ENCODE measurements around the gene CD2BP2. TPM values are rescaled to one million over a fixed set of nuclear protein-coding genes. Genes with fewer than 3 reads are reported as not detected.
"Not testable (repeated sequence)": the region's sequence is repeated elsewhere in the genome, so short reads cannot be mapped to it uniquely, and the experiment has no call there.

The CD2BP2 gene
- polyA plus RNA-seq, 4 donors: 30.0 to 43.5 (median 39.9) TPM

DNA sequence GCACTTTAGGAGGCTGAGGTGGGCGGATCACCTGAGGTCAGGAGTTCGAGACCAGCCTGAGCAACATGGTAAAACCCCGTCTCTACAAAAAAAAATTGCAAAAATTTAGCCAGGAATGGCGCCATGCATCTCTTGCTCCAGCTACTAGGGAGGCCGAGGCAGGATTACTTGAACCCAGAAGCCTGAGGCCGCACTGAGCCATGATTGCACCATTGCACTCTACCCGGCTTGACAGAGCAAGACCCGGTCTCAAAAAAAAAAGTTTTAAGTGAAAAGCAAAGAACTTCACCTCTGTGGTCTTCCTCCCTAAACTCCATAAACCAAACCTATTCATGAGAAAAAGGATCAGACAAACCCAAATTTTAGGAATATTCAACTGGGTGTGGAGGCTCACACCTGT is 7.0 kb downstream of the CD2BP2 start:
- FAIRE-seq (no peak), DNase-seq (no peak)
- 96 to 98% (median 97%) methylated on average over 8 of the region's 8 CpGs for WGBS, 3 donors

GRCh38 chr16:30346286-30346685 is 8.8 kb downstream of the CD2BP2 start:
- no peak for FAIRE-seq
- H3K4me3 ChIP-seq (ENCODE audit: low read depth in 1 of 3, low read length in 3 of 3): no peak overlapping the region

More for the DNA sequence above, 7.0 kb downstream of the CD2BP2 start:
- no peaks in the 10 kb centered on the region for H3K27me3 ChIP-seq (ENCODE audit: control insufficient read depth in 3 of 3, insufficient read depth in 3 of 3, low read length in 3 of 3)
- no peaks in the 10 kb centered on the region for H3K9me3 ChIP-seq (ENCODE audit: control insufficient read depth in 2 of 2, insufficient read depth in 1 of 2, low read depth in 1 of 2, low read length in 1 of 2)
- peaks cover 0 to 38% (median 8%) of the 10 kb centered on the region in 3 donors for H3K36me3 ChIP-seq (ENCODE audit: control insufficient read depth in 3 of 3, insufficient read depth in 2 of 3, low read depth in 1 of 3, low read length in 3 of 3)
- H3K4me1 ChIP-seq (ENCODE audit: control insufficient read depth in 3 of 3, insufficient read depth in 2 of 3, low read depth in 1 of 3, low read length in 2 of 3): peaks cover 0 to 14% (median 2%) of the 10 kb centered on the region in 3 donors
- H3K4me3 ChIP-seq (ENCODE audit: low read depth in 1 of 3, low read length in 3 of 3): no peak overlapping the region
- H3K27ac ChIP-seq (ENCODE audit: low read depth in 1 of 3, low read length in 2 of 3): no peak overlapping the region

GRCh38 chr16:30343491-30343820 is 11.7 kb downstream of the CD2BP2 start:
- H3K27me3 ChIP-seq (ENCODE audit: control insufficient read depth in 3 of 3, insufficient read depth in 3 of 3, low read length in 3 of 3); H3K9me3 ChIP-seq (ENCODE audit: control insufficient read depth in 2 of 2, insufficient read depth in 1 of 2, low read depth in 1 of 2, low read length in 1 of 2); H3K36me3 ChIP-seq (ENCODE audit: control insufficient read depth in 3 of 3, insufficient read depth in 2 of 3, low read depth in 1 of 3, low read length in 3 of 3); H3K4me1 ChIP-seq (ENCODE audit: control insufficient read depth in 3 of 3, insufficient read depth in 2 of 3, low read depth in 1 of 3, low read length in 2 of 3); FAIRE-seq; H3K27ac ChIP-seq (ENCODE audit: low read depth in 1 of 3, low read length in 2 of 3); DNase-seq; H3K4me3 ChIP-seq (ENCODE audit: low read depth in 1 of 3, low read length in 3 of 3): not testable (repeated sequence)
- 91 to 94% (median 92%) methylated on average over 11 of the region's 11 CpGs for WGBS, 3 donors

More at GRCh38 chr16:30346286-30346685, 8.8 kb downstream of the CD2BP2 start:
- Histone ChIP-seq H3K36me3 (ENCODE audit: control insufficient read depth in 3 of 3, insufficient read depth in 2 of 3, low read depth in 1 of 3, low read length in 3 of 3) (peaks cover 0 to 19% (median 5%) of the 10 kb centered on the region in 3 donors), H3K27ac (ENCODE audit: low read depth in 1 of 3, low read length in 2 of 3) (no peak overlapping the region), H3K9me3 (ENCODE audit: control insufficient read depth in 2 of 2, insufficient read depth in 1 of 2, low read depth in 1 of 2, low read length in 1 of 2) (no peaks in the 10 kb centered on the region), H3K27me3 (ENCODE audit: control insufficient read depth in 3 of 3, insufficient read depth in 3 of 3, low read length in 3 of 3) (no peaks in the 10 kb centered on the region), H3K4me1 (ENCODE audit: control insufficient read depth in 3 of 3, insufficient read depth in 2 of 3, low read depth in 1 of 3, low read length in 2 of 3) (peaks cover 0 to 13% (median 2%) of the 10 kb centered on the region in 3 donors)
- no peak for DNase-seq
- WGBS, 3 donors: 89 to 97% (median 95%) methylated on average over 3 of the region's 3 CpGs

GRCh38 chr16:30342751-30343490 is 12.2 kb downstream of the CD2BP2 start:
- Histone ChIP-seq H3K27me3 (ENCODE audit: control insufficient read depth in 3 of 3, insufficient read depth in 3 of 3, low read length in 3 of 3) (no peaks in the 10 kb centered on the region), H3K9me3 (ENCODE audit: control insufficient read depth in 2 of 2, insufficient read depth in 1 of 2, low read depth in 1 of 2, low read length in 1 of 2) (peaks cover 0 to 6% of the 10 kb centered on the region in 2 donors), H3K36me3 (ENCODE audit: control insufficient read depth in 3 of 3, insufficient read depth in 2 of 3, low read depth in 1 of 3, low read length in 3 of 3) (peaks cover 0 to 4% (median 0%) of the 10 kb centered on the region in 3 donors), H3K4me1 (ENCODE audit: control insufficient read depth in 3 of 3, insufficient read depth in 2 of 3, low read depth in 1 of 3, low read length in 2 of 3) (no peaks in the 10 kb centered on the region), H3K4me3 (ENCODE audit: low read depth in 1 of 3, low read length in 3 of 3) (no peak overlapping the region), H3K27ac (ENCODE audit: low read depth in 1 of 3, low read length in 2 of 3) (no peak overlapping the region)
- DNase-seq: no peak
- 90 to 94% (median 93%) methylated on average over 31 to 32 of the region's 32 CpGs for WGBS, 3 donors
- no peak for FAIRE-seq

DNA sequence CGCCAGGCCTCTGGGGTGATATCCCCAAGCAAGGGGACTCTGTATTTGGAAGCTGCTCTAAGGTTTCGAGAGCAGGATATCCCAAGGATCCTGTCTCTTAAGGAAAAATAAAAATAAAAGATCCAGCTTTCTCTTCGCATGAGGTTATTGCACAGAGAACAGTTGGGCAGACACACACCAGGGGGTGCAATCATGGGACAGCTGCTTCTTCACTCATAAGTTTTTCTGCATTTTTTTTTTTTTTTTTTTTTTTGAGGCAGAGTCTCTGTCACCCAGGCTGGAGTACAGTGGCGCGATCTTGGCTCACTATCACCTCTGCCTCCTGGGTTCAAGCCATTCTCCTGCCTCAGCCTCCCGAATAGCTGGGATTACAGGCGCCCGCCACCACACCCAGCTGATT is 13.1 kb downstream of the CD2BP2 start:
- 92 to 95% (median 94%) methylated on average over 8 of the region's 8 CpGs for WGBS, 3 donors
- not testable (repeated sequence) for H3K9me3 ChIP-seq (ENCODE audit: control insufficient read depth in 2 of 2, insufficient read depth in 1 of 2, low read depth in 1 of 2, low read length in 1 of 2); H3K4me1 ChIP-seq (ENCODE audit: control insufficient read depth in 3 of 3, insufficient read depth in 2 of 3, low read depth in 1 of 3, low read length in 2 of 3); H3K36me3 ChIP-seq (ENCODE audit: control insufficient read depth in 3 of 3, insufficient read depth in 2 of 3, low read depth in 1 of 3, low read length in 3 of 3); H3K27ac ChIP-seq (ENCODE audit: low read depth in 1 of 3, low read length in 2 of 3); H3K27me3 ChIP-seq (ENCODE audit: control insufficient read depth in 3 of 3, insufficient read depth in 3 of 3, low read length in 3 of 3); FAIRE-seq; H3K4me3 ChIP-seq (ENCODE audit: low read depth in 1 of 3, low read length in 3 of 3); DNase-seq

DNA sequence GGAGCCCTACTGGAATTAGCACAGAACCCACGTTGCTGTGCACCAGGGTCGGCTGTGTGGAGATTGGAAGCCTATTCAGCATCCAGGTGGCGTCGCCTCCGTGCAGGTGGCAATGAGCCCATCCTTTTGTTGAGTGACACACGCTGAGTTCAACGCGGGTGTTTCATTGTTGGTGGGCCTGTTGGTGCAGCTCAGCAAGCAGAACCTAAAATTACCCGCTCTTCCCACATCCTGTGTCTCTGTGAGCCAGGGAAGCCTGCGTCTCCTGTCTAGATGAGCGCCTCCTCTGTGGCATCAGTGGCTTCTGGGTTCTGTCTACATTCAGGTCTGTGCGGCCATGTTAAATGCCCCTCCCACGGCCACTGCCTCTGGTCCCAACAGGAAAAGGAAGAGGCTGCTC is 14.5 kb downstream of the CD2BP2 start:
- DNase-seq (no peak), FAIRE-seq (no peak)
- no peak overlapping the region for H3K4me3 ChIP-seq (ENCODE audit: low read depth in 1 of 3, low read length in 3 of 3)
- H3K4me1 ChIP-seq (ENCODE audit: control insufficient read depth in 3 of 3, insufficient read depth in 2 of 3, low read depth in 1 of 3, low read length in 2 of 3): peaks cover 0 to 8% (median 0%) of the 10 kb centered on the region in 3 donors
- H3K27ac ChIP-seq (ENCODE audit: low read depth in 1 of 3, low read length in 2 of 3): no peak overlapping the region
- H3K9me3 ChIP-seq (ENCODE audit: control insufficient read depth in 2 of 2, insufficient read depth in 1 of 2, low read depth in 1 of 2, low read length in 1 of 2): peaks cover 0 to 6% of the 10 kb centered on the region in 2 donors
- 81 to 91% (median 84%) methylated on average over 13 of the region's 13 CpGs for WGBS, 3 donors
- no peaks in the 10 kb centered on the region for H3K27me3 ChIP-seq (ENCODE audit: control insufficient read depth in 3 of 3, insufficient read depth in 3 of 3, low read length in 3 of 3)
- H3K36me3 ChIP-seq (ENCODE audit: control insufficient read depth in 3 of 3, insufficient read depth in 2 of 3, low read depth in 1 of 3, low read length in 3 of 3): no peaks in the 10 kb centered on the region

- H3K9me3 ChIP-seq (ENCODE audit: control insufficient read depth in 2 of 2, insufficient read depth in 1 of 2, low read depth in 1 of 2, low read length in 1 of 2); FAIRE-seq; H3K4me1 ChIP-seq (ENCODE audit: control insufficient read depth in 3 of 3, insufficient read depth in 2 of 3, low read depth in 1 of 3, low read length in 2 of 3); DNase-seq; H3K27ac ChIP-seq (ENCODE audit: low read depth in 1 of 3, low read length in 2 of 3); H3K36me3 ChIP-seq (ENCODE audit: control insufficient read depth in 3 of 3, insufficient read depth in 2 of 3, low read depth in 1 of 3, low read length in 3 of 3); H3K4me3 ChIP-seq (ENCODE audit: low read depth in 1 of 3, low read length in 3 of 3); H3K27me3 ChIP-seq (ENCODE audit: control insufficient read depth in 3 of 3, insufficient read depth in 3 of 3, low read length in 3 of 3): not testable (repeated sequence)
- 95 to 99% (median 95%) methylated on average over 3 to 5 of the region's 5 CpGs for whole genome bisulfite sequencing, 3 donors
Observed at GRCh38 chr16:30338715-30339114, 16.4 kb downstream of the CD2BP2 start.

GRCh38 chr16:30337964-30338357 is 17.1 kb downstream of the CD2BP2 start:
- not testable (repeated sequence) for H3K4me1 ChIP-seq (ENCODE audit: control insufficient read depth in 3 of 3, insufficient read depth in 2 of 3, low read depth in 1 of 3, low read length in 2 of 3); H3K4me3 ChIP-seq (ENCODE audit: low read depth in 1 of 3, low read length in 3 of 3); DNase-seq; H3K9me3 ChIP-seq (ENCODE audit: control insufficient read depth in 2 of 2, insufficient read depth in 1 of 2, low read depth in 1 of 2, low read length in 1 of 2); H3K27ac ChIP-seq (ENCODE audit: low read depth in 1 of 3, low read length in 2 of 3); H3K36me3 ChIP-seq (ENCODE audit: control insufficient read depth in 3 of 3, insufficient read depth in 2 of 3, low read depth in 1 of 3, low read length in 3 of 3); H3K27me3 ChIP-seq (ENCODE audit: control insufficient read depth in 3 of 3, insufficient read depth in 3 of 3, low read length in 3 of 3); FAIRE-seq
- 85 to 94% (median 90%) methylated on average over 9 to 10 of the region's 10 CpGs for WGBS, 3 donors
